GM12874 (cell line): Measurements from ENCODE around the gene EFCAB8.

Experiments
- CTCF ChIP-seq: IDR thresholded peaks from 2 replicates; pipeline ENCODE4 v1.5.1; 2011; ENCODE audit warnings: low read depth, mild to moderate bottlenecking, control low read depth, low read length, moderate library complexity; ENCODE audit not compliant: insufficient read depth

Gene EFCAB8

GRCh38 chr20:32858701-32859372 lies at the start of gene EFCAB8:
Gene EFCAB8 (plus strand): TSS chr20:32858923. CDS start chr20:32863793, 4,870 bp downstream.
- no peak for TF ChIP-seq CTCF

GRCh38 chr20:32809907-32810306 lies 48.8 kb upstream of the EFCAB8 start:
- no peak for TF ChIP-seq CTCF

- no peak for TF ChIP-seq CTCF
Observed at GRCh38 chr20:32810941-32811340, 47.8 kb upstream of the EFCAB8 start.

GRCh38 chr20:32811886-32812285 lies 46.8 kb upstream of the EFCAB8 start:
- no peak for TF ChIP-seq CTCF

- 0 out of 2 replicates have a peak, but pooled peaks have one; percentile 8 for TF ChIP-seq CTCF
Observed at GRCh38 chr20:32819992-32820697, 38.6 kb upstream of the EFCAB8 start.

- TF ChIP-seq CTCF = no peak
Observed at GRCh38 chr20:32820698-32821377, 37.9 kb upstream of the EFCAB8 start.

GRCh38 chr20:32822225-32822624 lies 36.5 kb upstream of the EFCAB8 start:
- TF ChIP-seq CTCF = no peak
